K562 (cell line): ENCODE results near the gene DLGAP1. TPM values are rescaled to one million over a fixed set of nuclear protein-coding genes. Genes with fewer than 3 reads are reported as not detected.

ENCODE experiments used
- CEBPZ ChIP-seq: fragments of 150-350 bp; IDR thresholded peaks from 2 replicates; pipeline ENCODE4 v1.6.1; 2014; ENCODE audit warnings: low read depth, mild to moderate bottlenecking, low read length, borderline replicate concordance
- E2F8 ChIP-seq: fragments of 450-650 bp; IDR thresholded peaks from 2 replicates; pipeline ENCODE4 v1.7.1; 2018; ENCODE audit warnings: mild to moderate bottlenecking, low read depth; ENCODE audit not compliant: partially characterized antibody
- ESRRA ChIP-seq: fragments of 450-650 bp; IDR thresholded peaks from 2 replicates; pipeline ENCODE4 v1.6.1; 2014; ENCODE audit warnings: low read depth, mild to moderate bottlenecking, moderate library complexity, borderline replicate concordance
- KDM4B ChIP-seq, 2 experiments: fragments of 450-650 bp in 1 of 2; sonication (generic) in 1 of 2; IDR thresholded peaks; 2 replicates each; pipeline ENCODE4 v1.6.1; 2016 to 2017; ENCODE audit warnings: borderline replicate concordance in 2 of 2, antibody characterized with exemption in 1 of 2, low read depth in 1 of 2, mild to moderate bottlenecking in 1 of 2
- MCM3 ChIP-seq: fragments of 450-650 bp; IDR thresholded peaks from 2 replicates; pipeline ENCODE4 v1.6.1; 2016
- MECOM ChIP-seq: fragments of 250-450 bp; sonication (Bioruptor Pico); IDR thresholded peaks from 2 replicates; pipeline ENCODE4 v1.8.0; 2022; ENCODE audit warnings: inconsistent platforms
- MED1 ChIP-seq: sonication (generic); formaldehyde crosslinking; IDR thresholded peaks from 2 replicates; pipeline ENCODE4 v1.8.1; 2023; ENCODE audit warnings: missing genetic modification reagents, borderline replicate concordance
- NRF1 ChIP-seq, 2 experiments: fragments of 450-650 bp; IDR thresholded peaks in 1 of 2; conservative IDR thresholded peaks in 1 of 2; 2 replicates each; pipeline ENCODE4 v1.6.1; 2014; ENCODE audit warnings: mild to moderate bottlenecking in 2 of 2
- XRCC4 ChIP-seq: IDR thresholded peaks from one replicate; pipeline ENCODE4 v1.6.1; 2011; ENCODE audit not compliant: insufficient read depth, insufficient read length; ENCODE audit errors: extremely low read depth
- ZBTB8A ChIP-seq: fragments of 450-650 bp; IDR thresholded peaks from 2 replicates; pipeline ENCODE4 v1.6.1; 2018; ENCODE audit warnings: mild to moderate bottlenecking, moderate library complexity; ENCODE audit not compliant: partially characterized antibody
- ZNF174 ChIP-seq: fragments of 250-450 bp; sonication (Bioruptor Pico); IDR thresholded peaks from 2 replicates; pipeline ENCODE4 v1.4.0; 2020; ENCODE audit warnings: mild to moderate bottlenecking
- ZNF354B ChIP-seq: fragments of 250-450 bp; sonication (Bioruptor Pico); IDR thresholded peaks from 2 replicates; pipeline ENCODE4 v1.4.0; 2020
- ZNF444 ChIP-seq: fragments of 250-450 bp; sonication (Bioruptor Pico); IDR thresholded peaks from 2 replicates; pipeline ENCODE4 v1.4.0; 2020; ENCODE audit warnings: mild to moderate bottlenecking, moderate library complexity
- polyA plus RNA-seq, 8 experiments: library from polyadenylated mRNA; depleted of rRNA in 4 of 8; stranded (reverse) in 5 of 8; unstranded in 3 of 8; fragments of >200 nt; fragmentation: Nextera tagmentation in 2 of 8; fragmentation: Illumina TruSeq in 1 of 8; extraction: Ambion mirVana in 2 of 8; extraction: Trizol in 1 of 8; gene quantifications; 2 replicates each; pipeline versions ENCODE4 v1.2.1 to v1.2.3, GENCODE V29; 2011 to 2014; ENCODE audit warnings: inconsistent platforms in 1 of 8, missing spikeins in 1 of 8
- total RNA-seq, 7 experiments: library from RNA; depleted of rRNA in 6 of 7; stranded (reverse); fragments of >200 nt in 6 of 7; fragmentation: Illumina TruSeq in 2 of 7; extraction: Trizol in 2 of 7; gene quantifications; 2 replicates each; pipeline versions ENCODE4 v1.2.1 to v1.2.3, GENCODE V29; 2011 to 2021; ENCODE audit warnings: low replicate concordance in 1 of 7
- TF ChIP-seq, protein P1 (sequence below): fragments of 250-450 bp; sonication (Bioruptor Pico); IDR thresholded peaks from 2 replicates; pipeline ENCODE4 v1.4.0; 2020
- TF ChIP-seq, protein P2 (sequence below): sonication (generic); formaldehyde crosslinking; IDR thresholded peaks from 2 replicates; pipeline ENCODE4 v1.8.1; 2023; ENCODE audit warnings: missing genetic modification reagents, mild to moderate bottlenecking, borderline replicate concordance

Gene DLGAP1
- total and polyA plus RNA-seq, 9 of the 15 experiments (the other 6 are each of a cell fraction or from before 2014, with no cell fraction given), result 0.04 to 0.22 (median 0.08) TPM

GRCh38 chr18:3605954-3606443 is 849.1 kb downstream of the DLGAP1 start (continued):
- TF ChIP-seq XRCC4 (no peak), NRF1 (conservative IDR thresholded peaks at IDR 0.05 in 1 of 2, IDR thresholded peaks at IDR 0.05 in 1 of 2) (no peak), ESRRA (no peak), KDM4B (IDR thresholded peaks at IDR 0.05; ENCODE audit: borderline replicate concordance in 2 of 2, low read depth in 1 of 2) (no peak), ZNF354B (CRISPR knock-in tag) (no peak; the same call in 1 of the 2 replicates), ZBTB8A (no peak), ZNF444 (CRISPR knock-in tag) (peak; percentile 10; the same call in 1 of the 2 replicates), MECOM (CRISPR knock-in tag) (no peak), E2F8 (no peak), MED1 (no peak), MCM3 (no peak), ZNF174 (CRISPR knock-in tag) (no peak), CEBPZ (no peak)
- TF ChIP-seq, protein P1, sequence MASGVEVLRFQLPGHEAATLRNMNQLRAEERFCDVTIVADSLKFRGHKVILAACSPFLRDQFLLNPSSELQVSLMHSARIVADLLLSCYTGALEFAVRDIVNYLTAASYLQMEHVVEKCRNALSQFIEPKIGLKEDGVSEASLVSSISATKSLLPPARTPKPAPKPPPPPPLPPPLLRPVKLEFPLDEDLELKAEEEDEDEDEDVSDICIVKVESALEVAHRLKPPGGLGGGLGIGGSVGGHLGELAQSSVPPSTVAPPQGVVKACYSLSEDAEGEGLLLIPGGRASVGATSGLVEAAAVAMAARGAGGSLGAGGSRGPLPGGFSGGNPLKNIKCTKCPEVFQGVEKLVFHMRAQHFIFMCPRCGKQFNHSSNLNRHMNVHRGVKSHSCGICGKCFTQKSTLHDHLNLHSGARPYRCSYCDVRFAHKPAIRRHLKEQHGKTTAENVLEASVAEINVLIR, result 0 out of 2 replicates have a peak, but pooled peaks have one; percentile 42
- TF ChIP-seq, protein P2, sequence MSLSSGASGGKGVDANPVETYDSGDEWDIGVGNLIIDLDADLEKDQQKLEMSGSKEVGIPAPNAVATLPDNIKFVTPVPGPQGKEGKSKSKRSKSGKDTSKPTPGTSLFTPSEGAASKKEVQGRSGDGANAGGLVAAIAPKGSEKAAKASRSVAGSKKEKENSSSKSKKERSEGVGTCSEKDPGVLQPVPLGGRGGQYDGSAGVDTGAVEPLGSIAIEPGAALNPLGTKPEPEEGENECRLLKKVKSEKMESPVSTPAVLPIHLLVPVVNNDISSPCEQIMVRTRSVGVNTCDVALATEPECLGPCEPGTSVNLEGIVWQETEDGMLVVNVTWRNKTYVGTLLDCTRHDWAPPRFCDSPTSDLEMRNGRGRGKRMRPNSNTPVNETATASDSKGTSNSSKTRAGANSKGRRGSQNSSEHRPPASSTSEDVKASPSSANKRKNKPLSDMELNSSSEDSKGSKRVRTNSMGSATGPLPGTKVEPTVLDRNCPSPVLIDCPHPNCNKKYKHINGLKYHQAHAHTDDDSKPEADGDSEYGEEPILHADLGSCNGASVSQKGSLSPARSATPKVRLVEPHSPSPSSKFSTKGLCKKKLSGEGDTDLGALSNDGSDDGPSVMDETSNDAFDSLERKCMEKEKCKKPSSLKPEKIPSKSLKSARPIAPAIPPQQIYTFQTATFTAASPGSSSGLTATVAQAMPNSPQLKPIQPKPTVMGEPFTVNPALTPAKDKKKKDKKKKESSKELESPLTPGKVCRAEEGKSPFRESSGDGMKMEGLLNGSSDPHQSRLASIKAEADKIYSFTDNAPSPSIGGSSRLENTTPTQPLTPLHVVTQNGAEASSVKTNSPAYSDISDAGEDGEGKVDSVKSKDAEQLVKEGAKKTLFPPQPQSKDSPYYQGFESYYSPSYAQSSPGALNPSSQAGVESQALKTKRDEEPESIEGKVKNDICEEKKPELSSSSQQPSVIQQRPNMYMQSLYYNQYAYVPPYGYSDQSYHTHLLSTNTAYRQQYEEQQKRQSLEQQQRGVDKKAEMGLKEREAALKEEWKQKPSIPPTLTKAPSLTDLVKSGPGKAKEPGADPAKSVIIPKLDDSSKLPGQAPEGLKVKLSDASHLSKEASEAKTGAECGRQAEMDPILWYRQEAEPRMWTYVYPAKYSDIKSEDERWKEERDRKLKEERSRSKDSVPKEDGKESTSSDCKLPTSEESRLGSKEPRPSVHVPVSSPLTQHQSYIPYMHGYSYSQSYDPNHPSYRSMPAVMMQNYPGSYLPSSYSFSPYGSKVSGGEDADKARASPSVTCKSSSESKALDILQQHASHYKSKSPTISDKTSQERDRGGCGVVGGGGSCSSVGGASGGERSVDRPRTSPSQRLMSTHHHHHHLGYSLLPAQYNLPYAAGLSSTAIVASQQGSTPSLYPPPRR, result no peak
